GM18511 (cell line): ENCODE data around the gene SLC39A7.
A peak's percentile ranks its signal among the peaks of the same experiment; 100 is the strongest.

Experiments used
- ATAC-seq: cut with Tn5 transposase; IDR thresholded peaks from one replicate; pipeline ENCODE4 v1.9.1; 2021; ENCODE audit warnings: mild to moderate bottlenecking, moderate library complexity; ENCODE audit not compliant: unreplicated experiment

Gene SLC39A7

GRCh38 chr6:33200219-33201146 is at the start of gene SLC39A7, which contains the start of gene RXRB:
Gene SLC39A7 (plus strand): TSS chr6:33200867. CDS start chr6:33201246, 379 bp downstream.
Gene RXRB (minus strand): TSS chr6:33200665. CDS start chr6:33200476, 189 bp downstream.
- ATAC-seq: peak; percentile 59

GRCh38 chr6:33151050-33151449 is 49.6 kb upstream of the SLC39A7 start:
- ATAC-seq: no peak

GRCh38 chr6:33154349-33154748 is 46.3 kb upstream of the SLC39A7 start:
- no peak for ATAC-seq

- no peak for ATAC-seq
Observed at GRCh38 chr6:33156561-33156960, 44.1 kb upstream of the SLC39A7 start.

- no peak for ATAC-seq
Observed at GRCh38 chr6:33156964-33157363, 43.7 kb upstream of the SLC39A7 start.

GRCh38 chr6:33160096-33160495 is 40.6 kb upstream of the SLC39A7 start:
- ATAC-seq: no peak

- ATAC-seq: no peak
Observed at GRCh38 chr6:33160728-33161344, 39.8 kb upstream of the SLC39A7 start.

GRCh38 chr6:33161354-33162331 is 39.0 kb upstream of the SLC39A7 start:
- ATAC-seq: no peak

- no peak for ATAC-seq
Observed at GRCh38 chr6:33163540-33163939, 37.1 kb upstream of the SLC39A7 start.

- no peak for ATAC-seq
Observed at GRCh38 chr6:33164176-33164575, 36.5 kb upstream of the SLC39A7 start.

GRCh38 chr6:33164665-33165373 is 35.8 kb upstream of the SLC39A7 start:
- no peak for ATAC-seq

GRCh38 chr6:33165581-33166258 is 34.9 kb upstream of the SLC39A7 start:
- no peak for ATAC-seq

- ATAC-seq: no peak
Observed at GRCh38 chr6:33166363-33166762, 34.3 kb upstream of the SLC39A7 start.

- ATAC-seq: no peak
Observed at GRCh38 chr6:33166811-33167210, 33.9 kb upstream of the SLC39A7 start.

GRCh38 chr6:33167374-33168283 is 33.0 kb upstream of the SLC39A7 start:
- no peak for ATAC-seq

GRCh38 chr6:33168284-33168601 is 32.4 kb upstream of the SLC39A7 start:
- ATAC-seq: no peak

- ATAC-seq: no peak
Observed at GRCh38 chr6:33168639-33169038, 32.0 kb upstream of the SLC39A7 start.

- no peak for ATAC-seq
Observed at GRCh38 chr6:33169291-33170175, 31.1 kb upstream of the SLC39A7 start.
